Fibroblast of villous mesenchyme (primary cell): ENCODE measurements around the gene FCHSD2. TPM values are rescaled to one million over a fixed set of nuclear protein-coding genes. Genes with fewer than 3 reads are reported as not detected.
A peak's percentile ranks its signal among the peaks of the same experiment; 100 is the strongest.

Experiments
- DNase-seq: peaks from one replicate; pipeline ENCODE4 v3.0.0-alpha.2; 2010; ENCODE audit warnings: low read depth
- H3K4me3 ChIP-seq: 2 replicates; pipeline ENCODE4 v1.5.1; 2011; ENCODE audit warnings: low read depth, mild to moderate bottlenecking, low read length
- CTCF ChIP-seq: IDR thresholded peaks from 2 replicates; pipeline ENCODE4 v1.5.1; 2012; ENCODE audit warnings: low read depth, mild to moderate bottlenecking, low read length; ENCODE audit not compliant: insufficient read depth
- total RNA-seq: library from RNA; depleted of rRNA; stranded (reverse); fragments of >200 nt; gene quantifications from 2 replicates; pipeline ENCODE4 v1.2.3, GENCODE V29; 2012

FCHSD2 gene
- total RNA-seq, 1 donor: 11.2 TPM

- no peak for DNase-seq
- TF ChIP-seq CTCF: no peak
- H3K4me3 ChIP-seq: no peak overlapping the region
These were observed 315.8 kb downstream of the FCHSD2 start for GRCh38 chr11:72826191-72826941.

- no peak for TF ChIP-seq CTCF
- no peak overlapping the region for H3K4me3 ChIP-seq
- DNase-seq: no peak
These were observed 316.5 kb downstream of the FCHSD2 start for GRCh38 chr11:72825661-72826060.

- H3K4me3 ChIP-seq: no peak overlapping the region
- no peak for TF ChIP-seq CTCF
- DNase-seq: no peak
These were observed 317.2 kb downstream of the FCHSD2 start for GRCh38 chr11:72824811-72825505.

GRCh38 chr11:72824020-72824419 lies 318.1 kb downstream of the FCHSD2 start:
- no peak overlapping the region for H3K4me3 ChIP-seq
- TF ChIP-seq CTCF: no peak
- DNase-seq: no peak

GRCh38 chr11:72823105-72823804 lies 318.9 kb downstream of the FCHSD2 start:
- DNase-seq: no peak
- H3K4me3 ChIP-seq: no peak overlapping the region
- no peak for TF ChIP-seq CTCF

- peak overlapping the region; percentile 62 for H3K4me3 ChIP-seq
- DNase-seq: peak; percentile 87
- peak; percentile 9 for TF ChIP-seq CTCF
These were observed 320.0 kb downstream of the FCHSD2 start for GRCh38 chr11:72821920-72822799.
